ENCODE results near the gene PRKCZ. TPM values are rescaled to one million over a fixed set of nuclear protein-coding genes. Genes with fewer than 3 reads are reported as not detected.

Gene PRKCZ
- total and polyA plus RNA-seq, 2 of the 4 experiments (the other 2 are of a cell fraction), result 2.0 to 3.5 TPM

DNA sequence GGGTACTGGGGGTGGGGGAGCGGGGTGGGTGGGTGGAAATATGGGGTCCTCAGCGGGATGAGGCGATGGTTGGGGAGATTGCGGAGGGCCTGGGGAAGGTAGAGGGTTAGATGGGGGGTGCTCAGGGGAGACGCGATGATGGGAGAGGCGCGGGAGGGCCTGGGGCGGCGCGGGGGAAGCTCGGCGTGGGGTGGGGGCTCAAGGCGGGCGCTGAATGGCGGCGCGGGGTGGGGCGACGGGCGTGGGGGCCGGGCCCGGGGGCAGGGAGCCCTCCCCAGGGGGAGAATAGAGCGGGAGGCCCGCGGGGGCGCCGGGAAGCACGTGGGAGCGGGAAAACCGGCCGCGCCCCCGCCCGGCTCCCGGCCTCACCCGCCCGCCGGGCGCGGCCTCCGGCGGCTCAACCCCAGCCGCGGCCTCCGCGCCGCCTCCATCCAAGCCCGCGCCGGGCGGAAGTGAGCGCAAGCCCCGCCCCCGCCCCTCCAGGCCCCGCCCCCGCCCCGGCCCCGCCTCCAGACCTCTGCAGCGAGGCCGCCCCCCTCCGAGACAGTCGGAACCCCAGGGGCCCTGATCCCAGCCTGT lies 144.2 kb downstream of the PRKCZ start, which contains the start of gene FAAP20:
Gene FAAP20 (minus strand): TSS at position 454 of the 579 bp plus-strand sequence. CDS start 23 bp downstream, at position 431.
- POLR2A ChIA-PET (ENCODE audit: unreplicated experiment), result interaction anchor here (0.6 to 0.9 kb wide), 2 partner anchors 187 to 213 kb away, joined by 3 read pairs; no protein-coding TSS in a partner anchor
- in situ Hi-C loops (cut with MboI; ENCODE audit: low sequenced_read_pairs), result loop anchor here (5.0 to 25.0 kb wide), 2 partner anchors 178 to 343 kb away; partner anchors contain the start of genes HES5 and PANK4
- H2BK5ac ChIP-seq (ENCODE audit: low read depth, low read length, poor library complexity, severe bottlenecking), result peak within 1 kb of the TSS; percentile 89
- peak within 1 kb of the TSS; percentile 96 for H3K56ac ChIP-seq (ENCODE audit: extremely low read depth, insufficient read depth, low read length)
- H3K18ac ChIP-seq (ENCODE audit: low read depth, low read length), result peak within 1 kb of the TSS; percentile 63; the same call in 1 of the 2 replicates
- H4K91ac ChIP-seq (ENCODE audit: insufficient read depth, low read depth, low read length), result peak within 1 kb of the TSS; percentile 87
- peak within 1 kb of the TSS; percentile 85 for H3K9ac ChIP-seq (ENCODE audit: low read depth, low read length)
- peak within 1 kb of the TSS; percentile 61 to 97; a peak in 3 of 4 replicates for H4K8ac ChIP-seq (ENCODE audit: low read depth in 2 of 2, low read length in 2 of 2)
- H4K5ac ChIP-seq (ENCODE audit: low read depth, low read length), result peak within 1 kb of the TSS; percentile 87
- peak within 1 kb of the TSS; percentile 80; the same call in 1 of the 2 replicates for H3K23ac ChIP-seq (ENCODE audit: low read depth, low read length)
- H2AK9ac ChIP-seq (replicated peaks; ENCODE audit: low read depth, low read length, poor library complexity), result peak within 1 kb of the TSS; percentile 97
- peak within 1 kb of the TSS; percentile 95 for H3K14ac ChIP-seq (replicated peaks; ENCODE audit: low read depth, low read length)
- H3K4ac ChIP-seq (ENCODE audit: low read depth, low read length), result peak within 1 kb of the TSS; percentile 98
- 5% methylated on average over 4 of the region's 63 CpGs; no CpG with 5 or more reads in 1 of the 2 experiments for WGBS, 2 experiments (ENCODE audit: extremely low coverage in 2 of 2, insufficient read length in 1 of 2)
- no peak within 1 kb of the TSS; the same call in 2 of the 3 replicates for H2BK15ac ChIP-seq (ENCODE audit: low read depth, low read length)
- 0 out of 2 replicates have a peak, but pooled peaks cover 2% of the 10 kb centered on the region for H3K9me1 ChIP-seq (ENCODE audit: insufficient read depth, low read length)
- H3K9me3 ChIP-seq (ENCODE audit: control insufficient read depth, insufficient read depth, low read length), result no peaks in the 10 kb centered on the region
- peak within 1 kb of the TSS; percentile 83 for H3K4me2 ChIP-seq (ENCODE audit: low read depth, low read length)
- peaks cover 32% of the 10 kb centered on the region for H3K4me1 ChIP-seq (ENCODE audit: control insufficient read depth, insufficient read depth, low read length)
- peak within 1 kb of the TSS; percentile 89; the same call in 1 of the 2 replicates for H2BK20ac ChIP-seq (ENCODE audit: low read depth, low read length)
- DNase-seq (peak; percentile 54), ATAC-seq (ENCODE audit: low read depth) (peak; percentile 65)
- H3K79me1 ChIP-seq (ENCODE audit: low read depth in 1 of 2, low read length in 2 of 2), result peaks cover 5 to 41% of the 10 kb centered on the region in 2 experiments; a peak in 3 of 4 replicates
- dilution Hi-C loops (cut with HindIII; ENCODE audit: low sequenced_read_pairs, unreplicated experiment), result no loop called here
- intact Hi-C loops (cut with micrococcal nuclease), result no loop called here
- no TSS peak for BruUV-seq (replicated peaks)
- peak within 1 kb of the TSS; percentile 79 for H2AK5ac ChIP-seq (ENCODE audit: low read depth, low read length)
- H2BK120ac ChIP-seq (ENCODE audit: low read depth, low read length), result peak within 1 kb of the TSS; percentile 96
- CTCF ChIA-PET, result interaction anchor here (0.6 to 2.4 kb wide), 12 partner anchors 14 to 197 kb away, joined by 3 to 51 read pairs (median 4); partner anchors contain the start of genes MORN1 and RER1
- no peaks in the 10 kb centered on the region; the same call in 1 of the 2 replicates for H3K36me3 ChIP-seq (ENCODE audit: control insufficient read depth, insufficient read depth, low read length)
- TF ChIP-seq MXI1 (IDR thresholded peaks at IDR 0.05; ENCODE audit: borderline replicate concordance, low read depth, low read length) (peak; percentile 46; the same call in 1 of the 2 replicates), CEBPB (IDR thresholded peaks at IDR 0.05; ENCODE audit: low read depth, low read length) (no peak), BHLHE40 (IDR thresholded peaks at IDR 0.05; ENCODE audit: low read depth, low read length) (no peak), POLR2A (IDR thresholded peaks at IDR 0.05; ENCODE audit: low read depth, low read length) (peak; percentile 79), RFX5 (IDR thresholded peaks at IDR 0.05; ENCODE audit: low read depth, low read length) (no peak), CTCF (conservative IDR thresholded peaks at IDR 0.05; ENCODE audit: low read depth, low read length) (no peak), MAZ (IDR thresholded peaks at IDR 0.05; ENCODE audit: borderline replicate concordance, low read depth, low read length) (no peak; the same call in 1 of the 2 replicates), RCOR1 (IDR thresholded peaks at IDR 0.05; ENCODE audit: insufficient replicate concordance, low read length) (no peak), NFE2L2 (IDR thresholded peaks at IDR 0.05; ENCODE audit: low read depth, low read length) (no peak), FOS (IDR thresholded peaks at IDR 0.05; ENCODE audit: low read depth, low read length) (no peak), CHD1 (IDR thresholded peaks at IDR 0.05; ENCODE audit: low read depth, low read length) (no peak)
- H4K20me1 ChIP-seq (ENCODE audit: insufficient read depth, low read length), result 0 out of 2 replicates have a peak, but pooled peaks cover 12% of the 10 kb centered on the region
- H3K27ac ChIP-seq (ENCODE audit: insufficient read depth, low read length), result peak within 1 kb of the TSS; percentile 95
- H3K4me3 ChIP-seq (ENCODE audit: insufficient read depth, low read depth, low read length), result peak within 1 kb of the TSS; percentile 57
- H3K27me3 ChIP-seq (ENCODE audit: control insufficient read depth, insufficient read depth, low read length), result no peaks in the 10 kb centered on the region
- H2AFZ ChIP-seq (replicated peaks; ENCODE audit: low read length, poor library complexity), result peak within 1 kb of the TSS; percentile 97
